H1 (cell line): ENCODE measurements around the gene MACF1. TPM values are rescaled to one million over a fixed set of nuclear protein-coding genes. Genes with fewer than 3 reads are reported as not detected.

ENCODE experiments used
- CTCF ChIA-PET: fragments of 300-600 bp; sonication (Branson Sonifier 250); formaldehyde crosslinking; loops from one replicate; lab custom pipeline; 2021; ENCODE audit not compliant: partially characterized antibody; lab: Charles Lee
- POLR2A ChIA-PET: fragments of 300-600 bp; sonication (Branson Sonifier 250); formaldehyde crosslinking; loops from one replicate; lab custom pipeline; 2021; ENCODE audit warnings: inconsistent platforms; ENCODE audit not compliant: partially characterized antibody; lab: Charles Lee
- DNase-seq, 2 experiments: peaks; one replicate each; pipeline versions ENCODE4 v3.0.0 to v3.0.0-alpha.2; 2010 to 2022; ENCODE audit warnings: low spot score in 2 of 2, low read depth in 1 of 2, mixed read lengths in 1 of 2
- FAIRE-seq: peaks from 2 replicates; lab custom pipeline; 2011; peaks lifted over from hg19 to GRCh38; lab: Jason Lieb, UNC
- H2AFZ ChIP-seq: 2 replicates; pipeline ENCODE4 v1.8.1; 2012; ENCODE audit warnings: low read length, inconsistent platforms
- H2AK5ac ChIP-seq: 2 replicates; pipeline ENCODE4 v1.6.1; 2013; ENCODE audit warnings: low read depth, low read length
- H2BK120ac ChIP-seq: replicated peaks from 2 replicates; pipeline ENCODE3; 2013; ENCODE audit warnings: low read depth, low read length, inconsistent platforms
- H2BK12ac ChIP-seq: 2 replicates; pipeline ENCODE4 v1.6.1; 2013; ENCODE audit warnings: low read depth, low read length
- H2BK15ac ChIP-seq: 2 replicates; pipeline ENCODE4 v1.6.1; 2013; ENCODE audit warnings: low read length
- H2BK20ac ChIP-seq: 2 replicates; pipeline ENCODE4 v1.6.1; 2013; ENCODE audit warnings: low read length
- H2BK5ac ChIP-seq: 2 replicates; pipeline ENCODE4 v1.6.1; 2013; ENCODE audit warnings: low read depth, low read length
- H3K14ac ChIP-seq: 2 replicates; pipeline ENCODE4 v1.6.1; 2013; ENCODE audit warnings: inconsistent platforms; ENCODE audit not compliant: insufficient read length
- H3K18ac ChIP-seq: 2 replicates; pipeline ENCODE4 v1.6.1; 2013; ENCODE audit warnings: low read length; ENCODE audit errors: extremely low read depth
- H3K23ac ChIP-seq: 2 replicates; pipeline ENCODE4 v1.6.1; 2013; ENCODE audit warnings: inconsistent platforms; ENCODE audit not compliant: insufficient read length
- H3K23me2 ChIP-seq: 2 replicates; pipeline ENCODE4 v1.6.1; 2013; ENCODE audit warnings: low read depth, low read length
- H3K27ac ChIP-seq: 2 replicates; pipeline ENCODE4 v1.6.1; 2011; ENCODE audit warnings: low read depth, low read length, inconsistent platforms
- H3K27me3 ChIP-seq, 4 experiments: replicated peaks in 1 of 4; 1 replicate in 1 of 4; 2 replicates in 3 of 4; pipeline versions ENCODE4 v1.6.1 to v1.8.1; 2011 to 2013; ENCODE audit warnings: low read length in 3 of 4, mild to moderate bottlenecking in 3 of 4, inconsistent platforms in 2 of 4, mixed read lengths in 2 of 4, moderate library complexity in 1 of 4; ENCODE audit not compliant: control insufficient read depth in 3 of 4, insufficient read depth in 3 of 4; ENCODE audit errors: extremely low read depth in 1 of 4
- H3K36me3 ChIP-seq, 4 experiments: 2 replicates each; pipeline versions ENCODE4 v1.6.1 to v1.8.1; 2011 to 2013; ENCODE audit warnings: mild to moderate bottlenecking in 4 of 4, low read length in 3 of 4, moderate library complexity in 2 of 4, control low read depth in 1 of 4, inconsistent platforms in 1 of 4; ENCODE audit not compliant: insufficient read depth in 4 of 4, control insufficient read depth in 2 of 4
- H3K4ac ChIP-seq: replicated peaks from 2 replicates; pipeline ENCODE3; 2013; ENCODE audit warnings: low read length, low read depth, mixed read lengths, inconsistent platforms; ENCODE audit not compliant: insufficient read length
- H3K4me1 ChIP-seq, 4 experiments: replicated peaks in 1 of 4; 1 replicate in 1 of 4; 2 replicates in 3 of 4; pipeline versions ENCODE4 v1.6.1 to v1.8.1; 2011 to 2013; ENCODE audit warnings: low read length in 3 of 4, inconsistent platforms in 2 of 4, mixed read lengths in 1 of 4; ENCODE audit not compliant: insufficient read depth in 4 of 4, control insufficient read depth in 3 of 4
- H3K4me2 ChIP-seq, 2 experiments: 2 replicates each; pipeline versions ENCODE4 v1.6.1 to v1.8.1; 2011 to 2013; ENCODE audit warnings: low read depth in 2 of 2, low read length in 2 of 2, control low read depth in 1 of 2, inconsistent platforms in 1 of 2, mild to moderate bottlenecking in 1 of 2; ENCODE audit not compliant: insufficient read depth in 1 of 2
- H3K4me3 ChIP-seq, 4 experiments: fragments of 200-600, 300-600 bp in 1 of 4; sonication (generic), shearing (Covaris generic), sonication (Bioruptor Twin) in 1 of 4; 2 replicates each; pipeline versions ENCODE4 v1.5.1 to v1.8.1; 2011 to 2016; ENCODE audit warnings: low read length in 4 of 4, low read depth in 3 of 4, control low read depth in 2 of 4, inconsistent platforms in 2 of 4, mild to moderate bottlenecking in 2 of 4, mixed read lengths in 1 of 4, moderate library complexity in 1 of 4; ENCODE audit not compliant: insufficient read depth in 2 of 4; ENCODE audit errors: extremely low read depth in 1 of 4
- H3K56ac ChIP-seq: replicated peaks from 2 replicates; pipeline ENCODE3; 2013; ENCODE audit warnings: low read depth, mild to moderate bottlenecking, mixed read lengths, low read length, inconsistent platforms; ENCODE audit not compliant: insufficient read length
- H3K79me1 ChIP-seq: 2 replicates; pipeline ENCODE4 v1.6.1; 2013; ENCODE audit warnings: low read depth, low read length, control low read depth
- H3K79me2 ChIP-seq, 2 experiments: 2 replicates each; pipeline versions ENCODE4 v1.6.1 to v1.8.1; 2012 to 2013; ENCODE audit warnings: low read length in 2 of 2, mild to moderate bottlenecking in 2 of 2, inconsistent platforms in 1 of 2; ENCODE audit not compliant: insufficient read depth in 2 of 2, control insufficient read depth in 1 of 2
- H3K9ac ChIP-seq, 4 experiments: replicated peaks in 1 of 4; 1 replicate in 1 of 4; 2 replicates in 3 of 4; pipeline versions ENCODE4 v1.6.1 to v1.8.1; 2011 to 2013; ENCODE audit warnings: low read depth in 3 of 4, low read length in 3 of 4, control low read depth in 2 of 4, mild to moderate bottlenecking in 2 of 4, moderate library complexity in 2 of 4, inconsistent platforms in 1 of 4; ENCODE audit errors: extremely low read depth in 1 of 4
- H3K9me3 ChIP-seq, 2 experiments: 2 replicates each; pipeline versions ENCODE4 v1.6.1 to v1.8.1; 2012 to 2013; ENCODE audit warnings: mild to moderate bottlenecking in 2 of 2, moderate library complexity in 2 of 2, control low read depth in 1 of 2, inconsistent platforms in 1 of 2, low read depth in 1 of 2, low read length in 1 of 2, mixed read lengths in 1 of 2; ENCODE audit not compliant: insufficient read depth in 2 of 2
- H4K20me1 ChIP-seq, 2 experiments: replicated peaks in 1 of 2; 2 replicates each; pipeline versions ENCODE3 to v1.8.1; 2011 to 2013; ENCODE audit warnings: inconsistent platforms in 2 of 2, low read length in 2 of 2, mild to moderate bottlenecking in 1 of 2; ENCODE audit not compliant: insufficient read depth in 2 of 2, control insufficient read depth in 1 of 2
- H4K5ac ChIP-seq: 2 replicates; pipeline ENCODE4 v1.6.1; 2013; ENCODE audit warnings: low read length, low read depth, mixed read lengths, inconsistent platforms; ENCODE audit not compliant: insufficient read length
- H4K8ac ChIP-seq: 2 replicates; pipeline ENCODE4 v1.8.0; 2013; ENCODE audit warnings: mild to moderate bottlenecking, moderate library complexity, low read length, inconsistent platforms; ENCODE audit not compliant: insufficient read depth; ENCODE audit errors: extremely low read depth
- H4K91ac ChIP-seq: replicated peaks from 2 replicates; pipeline ENCODE3; 2013; ENCODE audit warnings: low read length, mixed read lengths, inconsistent platforms; ENCODE audit not compliant: insufficient read length
- ATF3 ChIP-seq: IDR thresholded peaks from 2 replicates; pipeline ENCODE4 v1.6.1; 2011; ENCODE audit warnings: low read depth, mild to moderate bottlenecking, low read length; ENCODE audit not compliant: insufficient read depth
- CHD2 ChIP-seq: IDR thresholded peaks from 2 replicates; pipeline ENCODE4 v1.6.1; 2012; ENCODE audit warnings: low read length, improper control_type of control experiment
- RAD21 ChIP-seq, 2 experiments: IDR thresholded peaks in 1 of 2; conservative IDR thresholded peaks in 1 of 2; 2 replicates each; pipeline ENCODE4 v1.6.1; 2011; ENCODE audit warnings: low read depth in 2 of 2, low read length in 2 of 2, improper control_type of control experiment in 1 of 2, inconsistent platforms in 1 of 2, mild to moderate bottlenecking in 1 of 2, moderate library complexity in 1 of 2
- TAF1 ChIP-seq: IDR thresholded peaks from 2 replicates; pipeline ENCODE4 v1.6.1; 2011; ENCODE audit warnings: mild to moderate bottlenecking, low read depth, low read length
- YY1 ChIP-seq: IDR thresholded peaks from 2 replicates; pipeline ENCODE4 v1.6.1; 2011; ENCODE audit warnings: low read depth, mild to moderate bottlenecking, low read length
- WGBS, 2 experiments: shearing (Covaris generic) in 1 of 2; methylation state at CpG; one replicate each; pipeline versions ENCODE4 v1.1.6 to v1.1.7; 2013 to 2015; ENCODE audit warnings: low lambda C conversion rate in 2 of 2, mixed read lengths in 2 of 2, inconsistent platforms in 1 of 2, low coverage in 1 of 2, missing lambda C conversion rate in 1 of 2; ENCODE audit not compliant: insufficient replicate concordance in 2 of 2, insufficient coverage in 1 of 2, insufficient read length in 1 of 2; ENCODE audit errors: extremely low coverage in 1 of 2, missing lambda C conversion rate in 1 of 2; 5-methylcytosine and 5-hydroxymethylcytosine counted together
- polyA plus RNA-seq, 7 experiments: library from polyadenylated mRNA; depleted of rRNA in 3 of 7; stranded (reverse) in 5 of 7; unstranded in 2 of 7; fragments of >200 nt in 5 of 7; fragments of 200-250 nt in 2 of 7; gene quantifications; 1 replicate in 5 of 7; 2 replicates in 1 of 7; 4 replicates in 1 of 7; pipeline versions ENCODE4 v1.2.1 to v1.2.3, GENCODE V29; 2011 to 2013; ENCODE audit warnings: missing spikeins in 2 of 7, mixed read lengths in 2 of 7
- total RNA-seq: library from RNA; stranded (reverse); fragmentation: NEBNext Ultra II Directional; extraction: Animal tissue kit (Norgen Biotek cat#: 25700); gene quantifications from 2 replicates; pipeline ENCODE4 v1.2.1, GENCODE V29; 2021

The MACF1 gene
- total and polyA plus RNA-seq, 2 of the 8 experiments (the other 6 are each of a cell fraction or from before 2014, with no cell fraction given) = 59.8 to 285 TPM

DNA sequence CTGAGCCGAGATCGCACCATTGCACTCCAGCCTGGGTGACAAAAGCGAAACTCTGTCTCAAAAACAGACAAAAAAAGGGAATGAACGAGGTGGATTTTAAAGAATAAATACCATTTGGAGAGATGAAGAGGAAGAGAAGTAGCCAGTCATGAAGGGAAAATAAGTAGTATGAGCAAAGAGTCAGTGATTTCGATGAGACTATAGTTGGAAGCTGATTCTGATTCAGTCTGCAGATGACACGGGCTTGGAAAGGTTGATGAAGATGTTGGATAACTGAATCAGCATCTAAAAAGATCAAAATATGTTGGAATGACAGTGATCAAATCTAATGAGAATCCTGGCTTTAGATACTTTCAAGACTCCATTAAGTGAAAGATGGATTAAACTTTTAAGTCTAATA, 23.8 kb downstream of the MACF1 start:
- Histone ChIP-seq H2BK12ac (no peak overlapping the region), H3K14ac (no peak overlapping the region), H2BK5ac (no peak overlapping the region), H2AK5ac (no peak overlapping the region), H3K9ac (no peak overlapping the region), H3K56ac (no peak overlapping the region), H4K8ac (no peak overlapping the region), H2BK20ac (no peak overlapping the region), H3K23ac (no peak overlapping the region), H4K5ac (no peak overlapping the region), H3K79me1 (peaks cover 2% of the 10 kb centered on the region; the same call in 1 of the 2 replicates), H4K20me1 (no peaks in the 10 kb centered on the region), H3K36me3 (peaks cover 0 to 5% (median 0%) of the 10 kb centered on the region in 4 experiments; a peak in 2 of 8 replicates), H3K27me3 (no peaks in the 10 kb centered on the region), H3K4me2 (no peak overlapping the region), H3K79me2 (peaks cover 0 to 71% of the 10 kb centered on the region in 2 experiments; a peak in 2 of 4 replicates), H3K4me1 (peaks cover 6 to 22% (median 17%) of the 10 kb centered on the region in 4 experiments), H2AFZ (no peak overlapping the region), H3K18ac (no peak overlapping the region), H3K27ac (no peak overlapping the region), H4K91ac (no peak overlapping the region), H3K4ac (no peak overlapping the region), H3K23me2 (peaks cover 3% of the 10 kb centered on the region; the same call in 1 of the 2 replicates), H3K9me3 (no peaks in the 10 kb centered on the region), H3K4me3 (no peak overlapping the region), H2BK15ac (no peak overlapping the region), H2BK120ac (no peak overlapping the region)
- WGBS, 2 experiments = 89 to 100% methylated on average over 1 to 6 of the region's 6 CpGs
- ChIA-PET POLR2A (interaction anchor here (1.1 to 1.4 kb wide), 2 partner anchors 10 to 30 kb away, joined by 3 read pairs; no protein-coding TSS in a partner anchor), CTCF (interaction anchor here (1.1 to 3.2 kb wide), 5 partner anchors 9 to 129 kb away, joined by 3 to 17 read pairs (median 10); no protein-coding TSS in a partner anchor)
- FAIRE-seq (no peak), DNase-seq (no peak)
- no peak for TF ChIP-seq ATF3
- TF ChIP-seq YY1 = no peak
- TF ChIP-seq RAD21 (IDR thresholded peaks at IDR 0.05 in 1 of 2, conservative IDR thresholded peaks at IDR 0.05 in 1 of 2; ENCODE audit: low read depth in 2 of 2, low read length in 2 of 2) = no peak
- no peak for TF ChIP-seq TAF1
- TF ChIP-seq CHD2 = no peak
